Left kidney (tissue), 8 donors: Measurements from ENCODE around the gene CITED1. TPM values are rescaled to one million over a fixed set of nuclear protein-coding genes. Genes with fewer than 3 reads are reported as not detected.
"Not testable (repeated sequence)": the region's sequence is repeated elsewhere in the genome, so short reads cannot be mapped to it uniquely, and the experiment has no call there.

Source experiments
- DNase-seq: peaks from one replicate; pipeline ENCODE4 v3.0.0-alpha.2; 2013
- long read RNA-seq, 8 donors: transcript quantifications; one replicate each; lab custom pipeline, GENCODE V29; 2026
- polyA plus RNA-seq: library from polyadenylated mRNA; unstranded; fragments of 120-200 nt; gene quantifications from one replicate; pipeline ENCODE4 v1.2.1, GENCODE V29; 2013; ENCODE audit not compliant: insufficient read length

The CITED1 gene
- polyA plus RNA-seq, result 12.6 TPM
- long read RNA-seq, donor 1, transcript CITED1-201 (3 exons, 1,231 nt), result major isoform, 10 of 20 reads
- long read RNA-seq, donor 1, transcript CITED1-207 (3 exons, 820 nt), result minor isoform, 8 of 20 reads
- long read RNA-seq, donor 1, partial matches to known transcripts, result 0 of 20 reads
- long read RNA-seq, donor 1, other reads (novel, unspliced or antisense), result 0 of 20 reads
- long read RNA-seq, donor 2, transcript CITED1-207 (3 exons, 820 nt), result major isoform, 7 of 13 reads
- long read RNA-seq, donor 2, transcript CITED1-201 (3 exons, 1,231 nt), result minor isoform, 5 of 13 reads
- long read RNA-seq, donor 2, partial matches to known transcripts, result 0 of 13 reads
- long read RNA-seq, donor 2, other reads (novel, unspliced or antisense), result 0 of 13 reads
- long read RNA-seq, donor 3, partial matches to known transcripts, result 0 of 5 reads
- long read RNA-seq, donor 3, other reads (novel, unspliced or antisense), result 0 of 5 reads
- long read RNA-seq, donor 4, partial matches to known transcripts, result 0 of 2 reads
- long read RNA-seq, donor 4, other reads (novel, unspliced or antisense), result 0 of 2 reads
- long read RNA-seq, donor 5, transcript CITED1-207 (3 exons, 820 nt), result major isoform, 6 of 8 reads
- long read RNA-seq, donor 5, partial matches to known transcripts, result 0 of 8 reads
- long read RNA-seq, donor 5, other reads (novel, unspliced or antisense), result 0 of 8 reads
- long read RNA-seq, donor 6, transcript CITED1-207 (3 exons, 820 nt), result major isoform, 9 of 19 reads
- long read RNA-seq, donor 6, transcript CITED1-201 (3 exons, 1,231 nt), result minor isoform, 6 of 19 reads
- long read RNA-seq, donor 6, partial matches to known transcripts, result 0 of 19 reads
- long read RNA-seq, donor 6, other reads (novel, unspliced or antisense), result 0 of 19 reads
- long read RNA-seq, donor 7, transcript CITED1-201 (3 exons, 1,231 nt), result minor isoform, 6 of 18 reads
- long read RNA-seq, donor 7, transcript CITED1-207 (3 exons, 820 nt), result major isoform, 10 of 18 reads
- long read RNA-seq, donor 7, partial matches to known transcripts, result 0 of 18 reads
- long read RNA-seq, donor 7, other reads (novel, unspliced or antisense), result 0 of 18 reads
- long read RNA-seq, donor 8, partial matches to known transcripts, result 0 of 6 reads
- long read RNA-seq, donor 8, other reads (novel, unspliced or antisense), result 0 of 6 reads

- DNase-seq, result no peak
Observed at GRCh38 chrX:72305286-72306084, at the start of gene CITED1. TSS of gene CITED1 (minus strand) at chrX:72305914. CDS start at chrX:72302869, 3,045 bp downstream.

GRCh38 chrX:72352786-72353185 is 47.1 kb upstream of the CITED1 start:
- DNase-seq, result no peak

- no peak for DNase-seq
Observed at GRCh38 chrX:72351606-72352334, 46.1 kb upstream of the CITED1 start.

- no peak for DNase-seq
Observed at GRCh38 chrX:72349190-72349589, 43.5 kb upstream of the CITED1 start.

- DNase-seq, result no peak
Observed at GRCh38 chrX:72348247-72348979, 42.7 kb upstream of the CITED1 start.

- no peak for DNase-seq
Observed at GRCh38 chrX:72347366-72347765, 41.7 kb upstream of the CITED1 start.

- no peak for DNase-seq
Observed at GRCh38 chrX:72346302-72346949, 40.7 kb upstream of the CITED1 start.

GRCh38 chrX:72340626-72341025 is 34.9 kb upstream of the CITED1 start:
- no peak for DNase-seq

- no peak for DNase-seq
Observed at GRCh38 chrX:72340041-72340440, 34.3 kb upstream of the CITED1 start.

GRCh38 chrX:72330131-72330530 is 24.4 kb upstream of the CITED1 start:
- DNase-seq, result no peak

- no peak for DNase-seq
Observed at GRCh38 chrX:72326605-72327300, 21.0 kb upstream of the CITED1 start.

- not testable (repeated sequence) for DNase-seq
Observed at GRCh38 chrX:72319651-72320050, 13.9 kb upstream of the CITED1 start.

GRCh38 chrX:72317139-72317538 is 11.4 kb upstream of the CITED1 start:
- DNase-seq, result no peak

GRCh38 chrX:72316408-72317110 is 10.8 kb upstream of the CITED1 start:
- no peak for DNase-seq

- no peak for DNase-seq
Observed at GRCh38 chrX:72314881-72315280, 9.2 kb upstream of the CITED1 start.

GRCh38 chrX:72313707-72314641 is 8.3 kb upstream of the CITED1 start:
- no peak for DNase-seq

- no peak for DNase-seq
Observed at GRCh38 chrX:72312311-72312940, 6.7 kb upstream of the CITED1 start.
